CD4-positive, alpha-beta T cell treated with Interleukin-15 for 4 hours (primary cell): Measurements from ENCODE around the gene LHX5.
A peak's percentile ranks its signal among the peaks of the same experiment; 100 is the strongest.
"Not testable (repeated sequence)": the region's sequence is repeated elsewhere in the genome, so short reads cannot be mapped to it uniquely, and the experiment has no call there.

Experiments used
- DNase-seq: peaks from one replicate; pipeline ENCODE4 v3.0.0-alpha.2; 2020; ENCODE audit warnings: low spot score

The LHX5 gene

GRCh38 chr12:113471619-113472171 lies at the start of gene LHX5:
Gene LHX5, minus strand, starts transcription at chr12:113471871. Its CDS starts 373 bp downstream, at chr12:113471498.
- DNase-seq = no peak

GRCh38 chr12:113519464-113520307 lies 48.0 kb upstream of the LHX5 start:
- DNase-seq = no peak

- no peak for DNase-seq
These were observed 43.6 kb upstream of the LHX5 start for GRCh38 chr12:113515082-113515856.

DNA sequence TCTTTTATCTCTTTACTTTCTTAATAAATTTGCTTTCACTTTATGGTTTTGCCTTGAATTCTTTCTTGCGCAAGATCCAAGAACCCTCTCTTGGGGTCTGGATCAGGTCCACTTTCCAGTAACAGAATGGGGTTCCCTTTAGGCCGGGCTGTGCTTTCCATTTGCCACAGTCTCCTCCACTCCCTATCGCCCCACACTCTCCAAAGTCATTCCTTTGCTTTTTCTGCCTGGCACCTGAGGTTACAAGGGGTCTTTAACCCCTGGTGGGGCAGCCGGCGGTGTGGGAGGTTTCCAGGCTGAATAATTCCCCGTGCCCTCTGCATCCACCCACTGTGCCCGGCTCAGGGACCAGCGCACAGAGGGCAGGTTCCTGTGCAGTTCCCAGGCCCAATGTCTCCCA lies 42.9 kb upstream of the LHX5 start:
- no peak for DNase-seq

DNA sequence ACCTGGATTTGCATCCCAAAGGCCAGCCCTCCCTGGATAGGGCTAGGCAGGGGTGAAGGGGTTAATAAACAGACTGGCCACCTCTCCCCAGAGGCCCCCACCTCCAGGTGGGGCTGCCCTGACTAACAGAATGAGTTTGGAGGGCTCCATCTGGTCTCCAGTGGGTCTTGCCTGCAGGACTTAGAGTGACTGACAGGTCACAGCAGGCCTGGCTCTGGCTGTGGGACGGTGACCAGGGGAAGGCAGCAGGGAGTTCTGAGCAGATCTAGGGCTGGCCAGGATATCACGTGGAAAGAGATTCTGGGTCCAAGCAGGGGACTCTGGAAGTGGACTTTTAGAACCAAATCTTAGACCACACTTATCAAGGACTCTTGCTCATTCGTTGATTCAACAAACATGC lies 40.9 kb upstream of the LHX5 start:
- DNase-seq = no peak

DNA sequence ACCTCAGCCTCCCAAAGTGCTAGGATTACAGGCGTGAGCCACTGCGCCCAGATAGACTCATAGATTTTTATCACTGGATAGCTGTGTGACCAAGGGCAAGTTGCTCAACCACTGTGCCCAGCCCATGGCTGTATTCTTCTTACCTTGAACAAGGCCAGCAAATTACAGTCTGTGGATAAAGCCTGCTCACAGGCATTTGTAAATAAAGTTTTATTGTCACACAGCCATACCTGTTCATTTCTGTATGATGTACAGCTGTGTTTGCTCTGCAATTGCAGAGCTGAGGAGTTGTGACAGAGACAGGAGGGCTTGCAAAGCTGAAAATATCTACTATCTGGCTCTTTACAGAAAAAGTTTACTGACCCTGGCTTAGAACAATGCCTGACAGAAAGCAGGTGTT lies 35.2 kb upstream of the LHX5 start:
- no peak for DNase-seq

- DNase-seq = no peak
These were observed 34.3 kb upstream of the LHX5 start for GRCh38 chr12:113505941-113506340.

DNA sequence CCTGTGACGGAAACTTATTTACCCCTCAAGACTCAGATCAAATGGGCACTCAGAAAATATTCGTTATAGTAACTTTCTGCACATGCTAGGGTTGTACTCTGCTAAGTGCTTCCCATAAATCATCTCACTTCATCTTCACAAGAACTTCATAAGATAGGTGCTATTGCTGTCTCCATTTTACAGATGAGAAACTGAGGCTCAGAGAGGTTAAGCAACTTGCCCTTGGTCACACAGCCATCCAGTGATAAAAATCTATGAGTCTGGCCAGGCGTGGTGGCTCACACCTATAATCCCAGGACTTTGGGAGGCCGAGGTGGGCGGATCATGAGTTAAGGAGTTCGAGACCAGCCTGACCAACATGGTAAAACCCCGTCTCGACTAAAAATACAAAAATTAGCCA lies 33.2 kb upstream of the LHX5 start:
- no peak for DNase-seq

GRCh38 chr12:113500782-113501311 lies 29.2 kb upstream of the LHX5 start:
- DNase-seq = no peak

GRCh38 chr12:113500306-113500675 lies 28.6 kb upstream of the LHX5 start:
- no peak for DNase-seq

GRCh38 chr12:113498490-113498889 lies 26.8 kb upstream of the LHX5 start:
- no peak for DNase-seq

DNA sequence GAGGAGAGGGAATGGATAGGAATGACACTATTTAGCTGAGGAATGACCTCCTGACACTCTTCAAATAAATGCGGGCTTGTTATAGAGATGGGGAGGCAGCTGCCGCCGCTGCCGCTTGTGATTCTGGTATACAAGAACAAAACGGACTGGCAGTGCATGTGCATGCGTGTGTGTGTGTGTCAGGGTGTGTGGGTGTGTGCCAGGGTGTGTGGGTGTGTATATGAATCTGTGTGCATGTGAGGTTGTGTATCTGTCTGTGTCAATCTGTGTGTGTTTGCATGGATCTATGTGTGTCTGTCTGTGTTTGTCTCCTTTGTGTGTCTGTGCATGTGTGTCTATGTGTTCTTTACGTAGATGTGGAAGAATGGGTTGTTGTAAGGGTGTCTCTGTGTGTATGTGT lies 26.0 kb upstream of the LHX5 start:
- DNase-seq = no peak

- not testable (repeated sequence) for DNase-seq
These were observed 24.3 kb upstream of the LHX5 start for GRCh38 chr12:113495941-113496340.

DNA sequence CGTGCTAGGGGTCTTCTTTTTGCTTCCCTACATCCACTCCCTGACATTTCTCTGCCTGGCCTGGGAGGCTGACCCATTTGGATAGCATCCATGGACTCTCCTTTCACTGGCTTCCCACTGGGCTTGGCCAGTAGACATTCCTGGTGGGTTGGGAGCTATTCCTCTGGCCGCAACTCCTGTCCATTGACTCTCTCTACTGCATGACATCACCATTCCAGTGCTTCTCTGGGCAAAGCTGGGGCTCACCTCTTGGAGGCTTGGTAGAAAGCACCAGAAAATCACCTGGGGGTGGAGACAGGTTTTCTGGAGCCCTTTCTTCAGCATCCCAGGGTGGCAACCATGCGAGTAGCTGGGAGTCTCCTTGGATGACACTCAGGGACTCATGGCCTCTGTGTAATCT lies 16.7 kb upstream of the LHX5 start:
- DNase-seq = no peak

GRCh38 chr12:113486722-113487121 lies 15.1 kb upstream of the LHX5 start:
- no peak for DNase-seq

- DNase-seq = no peak
These were observed 13.7 kb upstream of the LHX5 start for GRCh38 chr12:113485330-113485729.

GRCh38 chr12:113482334-113482733 lies 10.7 kb upstream of the LHX5 start:
- no peak for DNase-seq

DNA sequence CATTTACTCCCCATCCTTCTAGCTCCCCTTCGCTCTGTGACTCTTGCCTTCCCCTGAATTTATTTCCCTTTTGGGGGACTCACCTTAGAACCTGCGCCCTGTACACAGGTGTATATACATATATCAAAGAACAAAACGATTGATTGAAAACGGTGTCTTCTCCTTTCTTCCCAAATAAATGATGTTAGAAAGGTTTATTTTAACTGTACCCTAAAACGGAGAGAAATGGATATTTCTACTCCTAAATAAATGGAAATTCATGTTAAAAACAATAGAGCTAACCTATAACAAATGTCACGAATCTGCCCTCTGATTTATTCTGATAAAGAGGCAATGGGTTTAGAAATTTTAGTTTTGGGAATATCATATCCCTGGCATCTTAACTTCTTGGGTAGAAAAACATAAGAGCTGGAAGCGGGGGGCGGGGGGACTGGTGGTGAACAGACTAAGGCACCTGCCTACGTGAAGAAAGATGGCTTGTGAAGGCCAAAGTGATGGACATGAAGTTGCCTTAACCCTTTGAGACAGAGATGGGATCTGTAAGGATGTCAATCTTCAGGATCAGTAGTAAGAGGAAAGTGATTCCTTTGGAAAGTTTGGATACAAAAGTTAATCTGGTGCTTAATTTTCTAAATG lies 8.8 kb upstream of the LHX5 start:
- no peak for DNase-seq

GRCh38 chr12:113479590-113480335 lies 8.1 kb upstream of the LHX5 start:
- DNase-seq = peak; percentile 1

DNA sequence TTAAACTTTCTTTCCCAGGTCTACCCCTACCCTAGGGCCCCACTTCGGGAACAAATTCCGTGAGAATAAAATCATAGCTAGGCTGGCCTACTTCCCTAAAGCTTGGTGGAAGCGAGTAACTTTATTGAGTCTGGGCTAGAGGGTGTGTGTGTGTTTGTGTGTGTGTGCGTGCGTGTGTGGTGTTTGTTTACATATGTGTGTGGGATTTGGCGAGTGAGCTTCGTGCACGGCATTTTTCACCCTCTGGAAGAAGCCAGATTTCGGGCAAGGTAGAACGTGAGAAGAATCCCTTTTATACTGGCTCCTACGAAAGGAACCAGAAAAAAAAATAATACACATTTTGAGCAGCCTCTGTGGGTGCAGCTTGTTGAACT lies 7.5 kb upstream of the LHX5 start:
- no peak for DNase-seq

DNA sequence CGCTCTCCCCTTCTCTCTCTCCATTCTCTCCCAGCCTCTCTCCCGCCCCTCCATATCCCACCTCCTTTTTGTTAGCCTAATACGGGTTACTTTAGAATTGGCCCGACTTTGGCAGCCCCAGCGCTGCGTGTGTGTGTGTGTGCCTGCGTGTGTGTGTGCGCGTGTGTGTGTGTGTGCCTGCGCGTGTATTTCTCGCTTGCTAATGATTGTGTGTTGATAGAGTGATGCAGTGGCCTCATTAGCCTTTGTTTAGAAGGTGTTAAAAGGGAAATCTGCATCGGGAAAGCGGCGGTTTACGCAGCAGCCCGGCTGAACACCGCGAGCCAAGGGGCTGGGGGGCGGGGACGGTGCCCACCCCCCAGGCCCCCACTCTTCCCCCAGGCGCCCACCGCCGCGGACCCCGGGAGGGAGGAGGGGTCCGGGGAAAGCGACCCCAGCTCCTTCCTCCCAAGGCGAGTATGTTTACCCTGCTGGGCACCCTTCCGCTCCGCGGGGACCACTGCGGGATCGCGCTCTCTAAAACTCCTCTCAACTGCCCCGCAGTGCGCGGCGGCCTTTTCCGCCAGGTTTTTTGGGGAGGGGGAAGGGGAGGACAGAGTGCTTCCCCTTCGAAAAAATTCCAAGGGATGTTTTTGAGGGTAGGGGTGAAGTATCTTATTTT lies 6.8 kb upstream of the LHX5 start:
- no peak for DNase-seq
